CD14-positive monocyte (primary cell): Measurements from ENCODE around the gene TTC28. TPM values are rescaled to one million over a fixed set of nuclear protein-coding genes. Genes with fewer than 3 reads are reported as not detected.

Source experiments
- DNase-seq, 3 donors: peaks; one replicate each; pipeline ENCODE4 v3.0.0-alpha.2; 2011 to 2022
- H2AFZ ChIP-seq: 2 replicates; pipeline ENCODE4 v1.6.0; 2012; ENCODE audit warnings: mild to moderate bottlenecking, low read depth, low read length, inconsistent platforms; ENCODE audit not compliant: insufficient read depth, poor library complexity, severe bottlenecking
- H3K27ac ChIP-seq, 2 donors: 1 replicate in 1 of 2; 2 replicates in 1 of 2; pipeline ENCODE4 v1.5.1; 2012 to 2013; ENCODE audit warnings: low read length in 2 of 2, control low read depth in 1 of 2, inconsistent platforms in 1 of 2, low read depth in 1 of 2, mild to moderate bottlenecking in 1 of 2
- H3K27me3 ChIP-seq, 2 donors: one replicate each; pipeline versions ENCODE4 v1.6.0 to v1.6.1; 2011 to 2013; ENCODE audit warnings: low read length in 2 of 2; ENCODE audit not compliant: control insufficient read depth in 2 of 2, insufficient read depth in 2 of 2
- H3K36me3 ChIP-seq, 2 donors: replicated peaks in 1 of 2; 1 replicate in 1 of 2; 2 replicates in 1 of 2; pipeline versions ENCODE4 v1.5.1 to v1.6.1; 2012 to 2013; ENCODE audit warnings: low read length in 2 of 2, control low read depth in 1 of 2, inconsistent platforms in 1 of 2, mild to moderate bottlenecking in 1 of 2; ENCODE audit not compliant: insufficient read depth in 2 of 2, control insufficient read depth in 1 of 2
- H3K4me1 ChIP-seq, 2 donors: 1 replicate in 1 of 2; 2 replicates in 1 of 2; pipeline versions ENCODE4 v1.5.1 to v1.6.1; 2012 to 2013; ENCODE audit warnings: low read length in 2 of 2, control low read depth in 1 of 2, inconsistent platforms in 1 of 2, mild to moderate bottlenecking in 1 of 2, moderate library complexity in 1 of 2; ENCODE audit not compliant: insufficient read depth in 2 of 2, control insufficient read depth in 1 of 2
- H3K4me2 ChIP-seq: replicated peaks from 2 replicates; pipeline ENCODE3; 2012; ENCODE audit warnings: low read length, moderate library complexity, mild to moderate bottlenecking; ENCODE audit not compliant: poor library complexity, severe bottlenecking; ENCODE audit errors: extremely low read depth
- H3K4me3 ChIP-seq, 3 experiments: fragments of 200-600 bp in 1 of 3; sonication (generic) in 1 of 3; replicated peaks in 1 of 3; 1 replicate in 2 of 3; 2 replicates in 1 of 3; pipeline ENCODE4 v1.5.1; 2011 to 2013; ENCODE audit warnings: low read length in 3 of 3, mild to moderate bottlenecking in 3 of 3, control low read depth in 2 of 3, low read depth in 2 of 3, inconsistent platforms in 1 of 3, moderate library complexity in 1 of 3
- H3K79me2 ChIP-seq: 2 replicates; pipeline ENCODE4 v1.6.0; 2012; ENCODE audit warnings: mild to moderate bottlenecking, control low read depth, inconsistent platforms, low read length, moderate library complexity; ENCODE audit not compliant: insufficient read depth
- H3K9ac ChIP-seq: 2 replicates; pipeline ENCODE4 v1.6.0; 2017; ENCODE audit warnings: low read length, mild to moderate bottlenecking; ENCODE audit not compliant: insufficient read depth, poor library complexity, severe bottlenecking
- H3K9me3 ChIP-seq, 2 donors: replicated peaks in 1 of 2; 1 replicate in 1 of 2; 2 replicates in 1 of 2; pipeline versions ENCODE4 v1.5.1 to v1.6.1; 2012 to 2013; ENCODE audit warnings: low read length in 2 of 2, control low read depth in 1 of 2; ENCODE audit not compliant: control insufficient read depth in 1 of 2, insufficient read depth in 1 of 2
- H4K20me1 ChIP-seq: 2 replicates; pipeline ENCODE4 v1.6.0; 2012; ENCODE audit warnings: mild to moderate bottlenecking, low read length, control low read depth, moderate library complexity; ENCODE audit not compliant: insufficient read depth
- H3K27ac Mint-ChIP-seq, 7 donors: one replicate each; pipeline ENCODE4 v1.8.0; 2020; ENCODE audit warnings: mild to moderate bottlenecking in 7 of 7, mixed read lengths in 7 of 7, moderate library complexity in 6 of 7, inconsistent platforms in 2 of 7
- H3K27me3 Mint-ChIP-seq, 3 donors: one replicate each; pipeline ENCODE4 v1.8.0; 2021 to 2022; ENCODE audit warnings: low read depth in 3 of 3, mild to moderate bottlenecking in 3 of 3, mixed read lengths in 3 of 3, moderate library complexity in 3 of 3, inconsistent platforms in 1 of 3
- H3K36me3 Mint-ChIP-seq, 2 donors: one replicate each; pipeline ENCODE4 v1.8.0; 2020; ENCODE audit warnings: mixed read lengths in 2 of 2, inconsistent platforms in 1 of 2, mild to moderate bottlenecking in 1 of 2
- H3K4me1 Mint-ChIP-seq: one replicate; pipeline ENCODE4 v1.8.0; 2020; ENCODE audit warnings: mild to moderate bottlenecking, mixed read lengths
- H3K4me3 Mint-ChIP-seq, 2 donors: one replicate each; pipeline ENCODE4 v1.8.0; 2020; ENCODE audit warnings: mild to moderate bottlenecking in 2 of 2, mixed read lengths in 2 of 2, moderate library complexity in 1 of 2
- H3K9me3 Mint-ChIP-seq, 7 donors: one replicate each; pipeline ENCODE4 v1.8.0; 2020 to 2022; ENCODE audit warnings: mixed read lengths in 7 of 7, mild to moderate bottlenecking in 6 of 7, moderate library complexity in 6 of 7, inconsistent platforms in 2 of 7
- CTCF ChIP-seq: fragments of 200-600 bp; IDR thresholded peaks from one replicate; pipeline ENCODE4 v1.8.0; 2022; ENCODE audit warnings: antibody characterized with exemption, mild to moderate bottlenecking
- WGBS: methylation state at CpG from one replicate; pipeline ENCODE4 v1.1.5; 2013; ENCODE audit warnings: missing lambda C conversion rate; ENCODE audit not compliant: insufficient coverage; 5-methylcytosine and 5-hydroxymethylcytosine counted together
- intact Hi-C, 2 donors: fragments of 100-400 bp; cut with micrococcal nuclease; formaldehyde crosslinking; loops; one replicate each; pipeline versions ENCODE4 v1.15.0 to v1.15.1; 2023
- polyA plus RNA-seq, 3 donors: library from polyadenylated mRNA; depleted of rRNA in 1 of 3; unstranded in 2 of 3; stranded (reverse) in 1 of 3; fragments of 300-500 nt in 2 of 3; fragments of >200 nt in 1 of 3; fragmentation: Illumina TruSeq in 2 of 3; gene quantifications; 1 replicate in 2 of 3; 2 replicates in 1 of 3; pipeline ENCODE4 v1.2.3, GENCODE V29; 2012 to 2021

The TTC28 gene
- polyA plus RNA-seq, 3 donors, result 0.24 to 0.61 TPM; not detected in 1

GRCh38 chr22:28208036-28208435, 471.6 kb downstream of the TTC28 start:
- Mint-ChIP-seq H3K27me3 (no peaks in the 10 kb centered on the region), H3K4me1 (no peaks in the 10 kb centered on the region), H3K9me3 (peaks cover 8 to 19% (median 14%) of the 10 kb centered on the region in 7 donors), H3K27ac (no peak overlapping the region), H3K4me3 (no peak overlapping the region), H3K36me3 (no peaks in the 10 kb centered on the region)
- H3K4me1 ChIP-seq, result no peaks in the 10 kb centered on the region
- WGBS, result no CpG with 5 or more reads among the region's 2 CpGs
- TF ChIP-seq CTCF, result no peak
- intact Hi-C loops, result no loop called here
- H3K36me3 ChIP-seq, result no peaks in the 10 kb centered on the region
- no peaks in the 10 kb centered on the region for H4K20me1 ChIP-seq
- H3K4me3 ChIP-seq, result no peak overlapping the region
- H3K9me3 ChIP-seq, result peaks cover 0 to 5% of the 10 kb centered on the region in 2 donors
- no peak overlapping the region for H3K9ac ChIP-seq
- no peak overlapping the region for H2AFZ ChIP-seq
- H3K27ac ChIP-seq, result no peak overlapping the region
- no peaks in the 10 kb centered on the region for H3K79me2 ChIP-seq
- DNase-seq, result no peak
- no peaks in the 10 kb centered on the region for H3K27me3 ChIP-seq
- no peak overlapping the region for H3K4me2 ChIP-seq

GRCh38 chr22:28207281-28208030, 472.2 kb downstream of the TTC28 start:
- no peak overlapping the region for H3K4me3 Mint-ChIP-seq
- no CpG with 5 or more reads among the region's 6 CpGs for WGBS

More at GRCh38 chr22:28207281-28208030, 472.2 kb downstream of the TTC28 start:
- Histone ChIP-seq H4K20me1 (no peaks in the 10 kb centered on the region), H3K79me2 (no peaks in the 10 kb centered on the region), H3K4me1 (no peaks in the 10 kb centered on the region), H3K9ac (no peak overlapping the region), H3K36me3 (no peaks in the 10 kb centered on the region), H3K27ac (no peak overlapping the region), H3K9me3 (peaks cover 0 to 5% of the 10 kb centered on the region in 2 donors), H3K4me2 (no peak overlapping the region), H3K4me3 (no peak overlapping the region), H3K27me3 (no peaks in the 10 kb centered on the region), H2AFZ (no peak overlapping the region)
- no peaks in the 10 kb centered on the region for H3K27me3 Mint-ChIP-seq
- no peak overlapping the region for H3K27ac Mint-ChIP-seq
- no peak for DNase-seq
- no peak for TF ChIP-seq CTCF
- H3K36me3 Mint-ChIP-seq, result no peaks in the 10 kb centered on the region
- no peaks in the 10 kb centered on the region for H3K4me1 Mint-ChIP-seq
- intact Hi-C loops, result no loop called here
- peaks cover 8 to 19% (median 14%) of the 10 kb centered on the region in 7 donors for H3K9me3 Mint-ChIP-seq
